IMR-90 (cell line): ENCODE data around the gene RYK. TPM values are rescaled to one million over a fixed set of nuclear protein-coding genes. Genes with fewer than 3 reads are reported as not detected.

Source experiments
- ATAC-seq: fragments of 200-7000 bp; cut with Tn5 transposase; 2 replicates; pipeline ENCODE4 v1.9.1; 2020; ENCODE audit warnings: low read depth, mild to moderate bottlenecking, moderate library complexity
- BruUV-seq: library from RNA; stranded (reverse); fragments of 400-500 nt; replicated peaks from 2 replicates; lab custom pipeline; 2021; lab: Mats Ljungman, UMichigan
- CTCF ChIA-PET: fragments of 300-600 bp; formaldehyde crosslinking; extraction: SDS; loops from one replicate; lab custom pipeline; 2021; ENCODE audit warnings: antibody characterized with exemption; lab: Yijun Ruan, JAX
- POLR2A ChIA-PET: fragments of 300-600 bp; sonication (Branson Sonifier 250); formaldehyde crosslinking; loops from one replicate; lab custom pipeline; 2022; ENCODE audit warnings: antibody characterized with exemption; ENCODE audit not compliant: unreplicated experiment; lab: Charles Lee
- DNase-seq: peaks from one replicate; pipeline ENCODE4 v3.0.0; 2013
- H2AFZ ChIP-seq: replicated peaks from 2 replicates; pipeline ENCODE3; 2013; ENCODE audit warnings: low read length, mild to moderate bottlenecking; ENCODE audit not compliant: poor library complexity
- H2AK5ac ChIP-seq: 2 replicates; pipeline ENCODE4 v1.6.1; 2013; ENCODE audit warnings: low read depth, low read length, inconsistent platforms
- H2AK9ac ChIP-seq: replicated peaks from 2 replicates; pipeline ENCODE3; 2013; ENCODE audit warnings: mild to moderate bottlenecking, low read depth, low read length, moderate library complexity; ENCODE audit not compliant: poor library complexity
- H2BK120ac ChIP-seq: 2 replicates; pipeline ENCODE4 v1.6.1; 2013; ENCODE audit warnings: low read depth, low read length, inconsistent platforms
- H2BK15ac ChIP-seq: 3 replicates; pipeline ENCODE4 v1.6.1; 2013; ENCODE audit warnings: low read depth, low read length, inconsistent platforms
- H2BK20ac ChIP-seq: 2 replicates; pipeline ENCODE4 v1.6.1; 2013; ENCODE audit warnings: low read depth, mild to moderate bottlenecking, inconsistent platforms, low read length, moderate library complexity
- H2BK5ac ChIP-seq: 2 replicates; pipeline ENCODE4 v1.6.1; 2013; ENCODE audit warnings: mild to moderate bottlenecking, low read depth, low read length, inconsistent platforms; ENCODE audit not compliant: poor library complexity, severe bottlenecking
- H3K14ac ChIP-seq: replicated peaks from 2 replicates; pipeline ENCODE4 v1.6.1; 2013; ENCODE audit warnings: low read depth, low read length, inconsistent platforms
- H3K18ac ChIP-seq: 2 replicates; pipeline ENCODE4 v1.6.1; 2013; ENCODE audit warnings: low read depth, low read length, control low read depth
- H3K23ac ChIP-seq: 2 replicates; pipeline ENCODE4 v1.6.1; 2013; ENCODE audit warnings: low read depth, low read length, inconsistent platforms
- H3K27ac ChIP-seq: 2 replicates; pipeline ENCODE4 v1.5.1; 2013; ENCODE audit warnings: mild to moderate bottlenecking, control low read depth, low read length; ENCODE audit not compliant: insufficient read depth
- H3K27me3 ChIP-seq: 2 replicates; pipeline ENCODE4 v1.6.1; 2013; ENCODE audit warnings: low read length; ENCODE audit not compliant: control insufficient read depth, insufficient read depth
- H3K36me3 ChIP-seq: 2 replicates; pipeline ENCODE4 v1.6.1; 2013; ENCODE audit warnings: low read length, mixed read lengths; ENCODE audit not compliant: control insufficient read depth, insufficient read depth
- H3K4ac ChIP-seq: 2 replicates; pipeline ENCODE4 v1.6.1; 2013; ENCODE audit warnings: low read depth, low read length, inconsistent platforms
- H3K4me1 ChIP-seq: 2 replicates; pipeline ENCODE4 v1.6.1; 2013; ENCODE audit warnings: low read length, mixed read lengths; ENCODE audit not compliant: control insufficient read depth, insufficient read depth
- H3K4me2 ChIP-seq: 2 replicates; pipeline ENCODE4 v1.6.1; 2013; ENCODE audit warnings: low read depth, mild to moderate bottlenecking, control low read depth, low read length, moderate library complexity
- H3K4me3 ChIP-seq: 2 replicates; pipeline ENCODE4 v1.5.1; 2013; ENCODE audit warnings: low read depth, mild to moderate bottlenecking, control low read depth, low read length, moderate library complexity; ENCODE audit not compliant: insufficient read depth
- H3K56ac ChIP-seq: 2 replicates; pipeline ENCODE4 v1.6.1; 2013; ENCODE audit warnings: low read length, inconsistent platforms; ENCODE audit not compliant: insufficient read depth; ENCODE audit errors: extremely low read depth
- H3K79me1 ChIP-seq, 2 experiments: 2 replicates each; pipeline ENCODE4 v1.6.1; 2013; ENCODE audit warnings: low read length in 2 of 2, inconsistent platforms in 1 of 2, low read depth in 1 of 2
- H3K9ac ChIP-seq: 2 replicates; pipeline ENCODE4 v1.6.1; 2013; ENCODE audit warnings: low read depth, low read length, control low read depth
- H3K9me1 ChIP-seq: 2 replicates; pipeline ENCODE4 v1.6.1; 2013; ENCODE audit warnings: low read length, inconsistent platforms; ENCODE audit not compliant: insufficient read depth
- H3K9me3 ChIP-seq: 2 replicates; pipeline ENCODE4 v1.6.1; 2013; ENCODE audit warnings: low read length; ENCODE audit not compliant: control insufficient read depth, insufficient read depth
- H4K20me1 ChIP-seq: 2 replicates; pipeline ENCODE4 v1.6.1; 2013; ENCODE audit warnings: low read length, inconsistent platforms; ENCODE audit not compliant: insufficient read depth
- H4K5ac ChIP-seq: 2 replicates; pipeline ENCODE4 v1.6.1; 2013; ENCODE audit warnings: mild to moderate bottlenecking, low read depth, low read length, control low read depth
- H4K8ac ChIP-seq, 2 experiments: 2 replicates each; pipeline ENCODE4 v1.6.1; 2013; ENCODE audit warnings: low read depth in 2 of 2, low read length in 2 of 2, control low read depth in 1 of 2, inconsistent platforms in 1 of 2
- H4K91ac ChIP-seq: 2 replicates; pipeline ENCODE4 v1.6.1; 2013; ENCODE audit warnings: low read depth, low read length, inconsistent platforms; ENCODE audit not compliant: insufficient read depth
- CHD1 ChIP-seq: IDR thresholded peaks from 2 replicates; pipeline ENCODE4 v1.6.1; 2012; ENCODE audit warnings: low read depth, low read length, improper control_type of control experiment
- CTCF ChIP-seq: conservative IDR thresholded peaks from 2 replicates; pipeline ENCODE4 v1.5.1; 2012; ENCODE audit warnings: mild to moderate bottlenecking, low read depth, low read length, improper control_type of control experiment
- FOS ChIP-seq: fragments of 150-350 bp; IDR thresholded peaks from 2 replicates; pipeline ENCODE4 v1.6.1; 2016; ENCODE audit warnings: low read depth, low read length
- MAFK ChIP-seq: IDR thresholded peaks from 2 replicates; pipeline ENCODE4 v1.6.1; 2012; ENCODE audit warnings: low read depth, low read length, improper control_type of control experiment
- POLR2A ChIP-seq: IDR thresholded peaks from 2 replicates; pipeline ENCODE4 v1.6.1; 2012; ENCODE audit warnings: mild to moderate bottlenecking, low read depth, low read length
- RCOR1 ChIP-seq: IDR thresholded peaks from 2 replicates; pipeline ENCODE4 v1.6.1; 2012; ENCODE audit warnings: mild to moderate bottlenecking, low read length, improper control_type of control experiment; ENCODE audit not compliant: insufficient replicate concordance
- RFX5 ChIP-seq: IDR thresholded peaks from 2 replicates; pipeline ENCODE4 v1.8.0; 2012; ENCODE audit warnings: low read depth, mild to moderate bottlenecking, low read length, moderate library complexity
- SMC3 ChIP-seq: fragments of 150-350 bp; IDR thresholded peaks from 2 replicates; pipeline ENCODE4 v1.6.1; 2016; ENCODE audit warnings: low read depth, mild to moderate bottlenecking, antibody characterized with exemption, low read length, moderate library complexity
- USF2 ChIP-seq: fragments of 150-350 bp; IDR thresholded peaks from 2 replicates; pipeline ENCODE4 v1.6.1; 2017; ENCODE audit warnings: mild to moderate bottlenecking, antibody characterized with exemption, low read length, low read depth
- WGBS, 2 experiments: methylation state at CpG; one replicate each; pipeline versions ENCODE4 v1.1.5 to v1.1.7; 2013; ENCODE audit warnings: missing lambda C conversion rate in 2 of 2; ENCODE audit not compliant: insufficient read length in 1 of 2; ENCODE audit errors: extremely low coverage in 2 of 2; 5-methylcytosine and 5-hydroxymethylcytosine counted together
- dilution Hi-C: fragments of 300-500 bp; cut with HindIII; formaldehyde crosslinking; loops from one replicate; pipeline ENCODE4 v1.14.3; 2018; ENCODE audit warnings: low sequenced_read_pairs; ENCODE audit not compliant: unreplicated experiment
- in situ Hi-C: fragments of 300-500 bp; cut with MboI; formaldehyde crosslinking; loops from 3 replicates; pipeline ENCODE4 v1.14.3; 2019; ENCODE audit warnings: low sequenced_read_pairs, inconsistent platforms, mixed read lengths
- intact Hi-C: fragments of 100-400 bp; cut with micrococcal nuclease; formaldehyde crosslinking; loops from 2 replicates; pipeline ENCODE4 v1.10.0; 2022
- polyA plus RNA-seq, 3 experiments: library from polyadenylated mRNA; depleted of rRNA; stranded (reverse); fragments of >200 nt; gene quantifications; 2 replicates each; pipeline ENCODE4 v1.2.3, GENCODE V29; 2012; ENCODE audit warnings: low replicate concordance in 1 of 3
- total RNA-seq: library from RNA; depleted of rRNA; stranded (reverse); fragments of >200 nt; gene quantifications from 2 replicates; pipeline ENCODE4 v1.2.3, GENCODE V29; 2012

The RYK gene
- total and polyA plus RNA-seq, 2 of the 4 experiments (the other 2 are of a cell fraction) = 42.4 to 106 TPM

GRCh38 chr3:134239538-134239937 is 11.1 kb downstream of the RYK start:
- no peak overlapping the region for H3K9ac ChIP-seq
- 0 out of 3 replicates have a peak overlapping the region, but pooled peaks have one; percentile 81 for H2BK15ac ChIP-seq
- peak overlapping the region; percentile 29 for H2BK5ac ChIP-seq
- intact Hi-C loops (no loop called here), in situ Hi-C loops (no loop called here), dilution Hi-C loops (no loop called here)
- ATAC-seq (peak; percentile 48), DNase-seq (peak; percentile 43)
- no peak overlapping the region for H3K4me3 ChIP-seq
- ChIA-PET POLR2A (no interaction called here), CTCF (interaction anchor here (0.6 kb wide), 1 partner anchor 175 kb away, joined by 4 read pairs; no protein-coding TSS in a partner anchor)
- no peak overlapping the region for H2BK120ac ChIP-seq
- 0 out of 2 replicates have a peak overlapping the region, but pooled peaks have one; percentile 7 for H3K14ac ChIP-seq
- BruUV-seq = no TSS peak
- H2AK5ac ChIP-seq = peak overlapping the region; percentile 25; the same call in 1 of the 2 replicates
- H3K27me3 ChIP-seq = no peaks in the 10 kb centered on the region
- no peak overlapping the region for H3K18ac ChIP-seq
- H2AK9ac ChIP-seq = no peak overlapping the region
- no peak overlapping the region for H2BK20ac ChIP-seq
- no peak overlapping the region for H4K91ac ChIP-seq
- H3K56ac ChIP-seq = no peak overlapping the region
- no CpG with 5 or more reads among the region's 1 CpG for WGBS, 2 experiments
- H3K27ac ChIP-seq = no peak overlapping the region
- no peaks in the 10 kb centered on the region for H3K9me3 ChIP-seq
- no peaks in the 10 kb centered on the region for H3K36me3 ChIP-seq
- peaks cover 82% of the 10 kb centered on the region for H4K20me1 ChIP-seq
- H3K79me1 ChIP-seq = peaks cover 20 to 73% of the 10 kb centered on the region in 2 experiments
- peaks cover 31% of the 10 kb centered on the region for H3K9me1 ChIP-seq
- no peak overlapping the region for H4K5ac ChIP-seq
- peaks cover 23% of the 10 kb centered on the region for H3K4me1 ChIP-seq
- TF ChIP-seq POLR2A (no peak), CHD1 (no peak), CTCF (no peak), FOS (peak; percentile 66; the same call in 1 of the 2 replicates), USF2 (no peak), RCOR1 (no peak), MAFK (no peak), SMC3 (no peak), RFX5 (no peak)
- no peak overlapping the region for H2AFZ ChIP-seq
- peak overlapping the region; percentile 28; the same call in 1 of the 2 replicates for H3K4me2 ChIP-seq
- H3K23ac ChIP-seq = no peak overlapping the region
- H3K4ac ChIP-seq = peak overlapping the region; percentile 14; the same call in 1 of the 2 replicates
- H4K8ac ChIP-seq = peak overlapping the region in 1 of 2 experiments; percentile 57; a peak in 1 of 4 replicates
